GM10248 (cell line): ENCODE data around the gene SPAG4.

Experiments used
- CTCF ChIA-PET: fragments of 300-600 bp; sonication (Branson Sonifier 250); formaldehyde crosslinking; extraction: SDS; loops from one replicate; lab custom pipeline; 2021; ENCODE audit warnings: antibody characterized with exemption; lab: Yijun Ruan, JAX
- POLR2A ChIA-PET: fragments of 350-650 bp; sonication (Branson Sonifier 250); formaldehyde crosslinking; extraction: SDS; loops from one replicate; lab custom pipeline; 2020; ENCODE audit warnings: antibody characterized with exemption; lab: Yijun Ruan, JAX
- DNase-seq: peaks from one replicate; pipeline ENCODE4 v3.0.0; 2012; ENCODE audit errors: extremely low spot score
- CTCF ChIP-seq: IDR thresholded peaks from 2 replicates; pipeline ENCODE4 v1.5.1; 2012; ENCODE audit warnings: mild to moderate bottlenecking, low read depth; ENCODE audit errors: extremely low read depth, missing control alignments, control extremely low read depth

Gene SPAG4

GRCh38 chr20:35578469-35578868 is 37.2 kb upstream of the SPAG4 start:
- no peak for TF ChIP-seq CTCF
- ChIA-PET POLR2A (interaction anchor here (0.7 kb wide), 1 partner anchor 10 kb away, joined by 3 read pairs; no protein-coding TSS in a partner anchor), CTCF (interaction anchor here (1.3 kb wide), 1 partner anchor 10 kb away, joined by 4 read pairs; no protein-coding TSS in a partner anchor)
- DNase-seq: no peak

GRCh38 chr20:35579196-35579595 is 36.4 kb upstream of the SPAG4 start:
- ChIA-PET POLR2A (no interaction called here), CTCF (interaction anchor here (1.3 kb wide), 1 partner anchor 9 kb away, joined by 4 read pairs; no protein-coding TSS in a partner anchor)
- TF ChIP-seq CTCF: no peak
- no peak for DNase-seq

GRCh38 chr20:35582131-35582530 is 33.5 kb upstream of the SPAG4 start:
- no peak for DNase-seq
- CTCF ChIA-PET: no interaction called here
- TF ChIP-seq CTCF: no peak
- POLR2A ChIA-PET: no interaction called here

GRCh38 chr20:35582741-35583404 is 32.8 kb upstream of the SPAG4 start:
- ChIA-PET CTCF (no interaction called here), POLR2A (no interaction called here)
- no peak for TF ChIP-seq CTCF
- no peak for DNase-seq

GRCh38 chr20:35583636-35584560 is 31.7 kb upstream of the SPAG4 start:
- TF ChIP-seq CTCF: no peak
- ChIA-PET POLR2A (no interaction called here), CTCF (interaction anchor here (1.2 to 1.8 kb wide), 2 partner anchors 19 to 34 kb away, joined by 3 to 6 read pairs; no protein-coding TSS in a partner anchor)
- no peak for DNase-seq

DNA sequence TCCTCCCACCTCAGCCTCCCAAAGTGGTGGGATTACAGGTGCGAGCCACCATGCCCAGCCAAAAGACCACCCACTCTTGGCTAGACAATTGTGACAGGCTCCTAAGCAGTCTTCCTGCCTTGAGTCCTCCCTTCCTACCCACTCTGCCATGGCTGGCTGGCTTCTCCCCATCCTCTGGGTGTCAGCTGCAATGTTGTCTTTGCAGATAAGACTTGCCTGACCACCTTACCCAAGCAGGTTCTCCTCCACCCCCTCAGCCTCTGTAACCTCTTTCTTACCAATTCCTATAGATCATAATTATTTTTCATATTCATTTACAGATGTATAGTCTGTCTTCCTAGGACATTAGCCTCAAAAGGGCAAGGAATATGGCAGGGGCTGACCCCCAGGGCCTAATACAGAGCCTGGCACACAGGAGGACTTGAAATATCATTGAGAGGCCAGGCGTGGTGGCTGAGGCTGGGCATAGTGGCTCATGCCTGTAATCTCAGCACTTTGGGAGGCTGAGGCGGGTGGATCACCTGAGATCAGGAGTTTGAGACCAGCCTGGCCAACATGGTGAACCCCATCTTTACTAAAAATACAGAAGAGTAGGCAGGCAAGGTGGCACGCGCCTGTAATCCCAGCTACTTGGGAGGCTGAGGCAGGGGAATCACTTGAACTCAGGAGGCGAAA is 28.7 kb upstream of the SPAG4 start:
- no peak for TF ChIP-seq CTCF
- DNase-seq: no peak
- ChIA-PET CTCF (interaction anchor here (0.8 kb wide), 2 partner anchors 11 to 33 kb away, joined by 3 read pairs; no protein-coding TSS in a partner anchor), POLR2A (no interaction called here)
